ENCODE results near the gene SCN8A.
A peak's percentile ranks its signal among the peaks of the same experiment; 100 is the strongest.
"Not testable (repeated sequence)": the region's sequence is repeated elsewhere in the genome, so short reads cannot be mapped to it uniquely, and the experiment has no call there.

Gene SCN8A

GRCh38 chr12:51815571-51815970 lies 224.5 kb downstream of the SCN8A start:
- ATAC-seq (no peak), DNase-seq (no peak)

GRCh38 chr12:51817027-51817953 lies 226.3 kb downstream of the SCN8A start:
- DNase-seq = no peak
- ATAC-seq = no peak

- no peak for ATAC-seq
Observed at GRCh38 chr12:51818086-51818485, 227.1 kb downstream of the SCN8A start.

GRCh38 chr12:51818566-51819300 lies 227.7 kb downstream of the SCN8A start:
- no peak for DNase-seq
- no peak for ATAC-seq

More at GRCh38 chr12:51818086-51818485, 227.1 kb downstream of the SCN8A start:
- DNase-seq = no peak

- ATAC-seq = peak; percentile 0
- no peak for DNase-seq
Observed at GRCh38 chr12:51819736-51820525, 228.9 kb downstream of the SCN8A start.

GRCh38 chr12:51820526-51821439 lies 229.8 kb downstream of the SCN8A start:
- DNase-seq (peak; percentile 87), ATAC-seq (peak; percentile 85)

GRCh38 chr12:51821440-51822260 lies 230.6 kb downstream of the SCN8A start:
- DNase-seq = peak; percentile 50
- ATAC-seq = no peak

- DNase-seq (no peak), ATAC-seq (no peak)
Observed at GRCh38 chr12:51822261-51822616, 231.2 kb downstream of the SCN8A start.

GRCh38 chr12:51822956-51823355 lies 231.9 kb downstream of the SCN8A start:
- ATAC-seq (no peak), DNase-seq (no peak)

- no peak for ATAC-seq
- peak; percentile 30 for DNase-seq
Observed at GRCh38 chr12:51823875-51824565, 233.0 kb downstream of the SCN8A start.

- no peak for ATAC-seq
- DNase-seq = no peak
Observed at GRCh38 chr12:51825216-51825615, 234.2 kb downstream of the SCN8A start.

GRCh38 chr12:51826881-51827280 lies 235.8 kb downstream of the SCN8A start:
- DNase-seq (no peak), ATAC-seq (no peak)

GRCh38 chr12:51827925-51828818 lies 237.1 kb downstream of the SCN8A start:
- ATAC-seq = peak; percentile 98
- peak; percentile 67 for DNase-seq

- ATAC-seq (no peak), DNase-seq (no peak)
Observed at GRCh38 chr12:51829011-51829481, 238.0 kb downstream of the SCN8A start.

- ATAC-seq = no peak
- DNase-seq = no peak
Observed at GRCh38 chr12:51829641-51830040, 238.6 kb downstream of the SCN8A start.

GRCh38 chr12:51831817-51832216 lies 240.8 kb downstream of the SCN8A start:
- DNase-seq, ATAC-seq: not testable (repeated sequence)

GRCh38 chr12:51832354-51833107 lies 241.5 kb downstream of the SCN8A start:
- no peak for ATAC-seq
- no peak for DNase-seq

Measured in stimulated activated naive CD8-positive, alpha-beta T cell treated with anti-CD3 and anti-CD28 coated beads, Interleukin-15, Interleukin-2, amounts not matched to agents 100 U/mL and 50 U/mL, for 24 hours (primary cell).